HG03378 (cell line): ENCODE results near the gene CRY2.
A peak's percentile ranks its signal among the peaks of the same experiment; 100 is the strongest.

Experiments used
- ATAC-seq: cut with Tn5 transposase; IDR thresholded peaks from one replicate; pipeline ENCODE4 v1.9.1; 2021; ENCODE audit warnings: mild to moderate bottlenecking, moderate library complexity; ENCODE audit not compliant: unreplicated experiment

Gene CRY2

GRCh38 chr11:45847911-45848316, 639 bp downstream of the CRY2 start:
- ATAC-seq: peak; percentile 11

DNA sequence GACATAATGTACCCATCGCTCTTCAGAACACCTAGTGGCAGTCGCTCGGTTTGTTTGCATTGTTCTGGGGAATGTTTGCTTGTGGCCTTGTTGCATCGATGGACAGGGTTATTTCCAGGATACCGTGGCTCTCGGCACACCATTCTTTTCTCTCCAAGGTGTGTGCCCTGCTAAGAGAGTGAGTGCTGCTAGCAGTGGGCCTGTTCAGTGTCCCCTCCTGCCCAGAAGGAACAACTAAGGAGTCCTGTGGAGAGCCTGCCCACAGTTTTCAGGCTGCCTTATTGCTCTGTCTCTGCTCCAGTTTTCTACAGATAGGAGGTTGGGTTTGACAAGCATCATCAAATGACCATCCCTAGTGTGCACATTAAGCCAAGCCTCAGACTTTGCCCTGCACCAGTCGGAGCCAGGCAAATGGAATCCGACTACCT, 1.4 kb downstream of the CRY2 start:
- no peak for ATAC-seq

GRCh38 chr11:45850446-45850845, 3.2 kb downstream of the CRY2 start:
- no peak for ATAC-seq

GRCh38 chr11:45851228-45851627, 4.0 kb downstream of the CRY2 start:
- ATAC-seq: no peak

- ATAC-seq: no peak
These were observed 4.9 kb downstream of the CRY2 start for GRCh38 chr11:45852018-45852711.

GRCh38 chr11:45852712-45853101, 5.4 kb downstream of the CRY2 start:
- no peak for ATAC-seq

DNA sequence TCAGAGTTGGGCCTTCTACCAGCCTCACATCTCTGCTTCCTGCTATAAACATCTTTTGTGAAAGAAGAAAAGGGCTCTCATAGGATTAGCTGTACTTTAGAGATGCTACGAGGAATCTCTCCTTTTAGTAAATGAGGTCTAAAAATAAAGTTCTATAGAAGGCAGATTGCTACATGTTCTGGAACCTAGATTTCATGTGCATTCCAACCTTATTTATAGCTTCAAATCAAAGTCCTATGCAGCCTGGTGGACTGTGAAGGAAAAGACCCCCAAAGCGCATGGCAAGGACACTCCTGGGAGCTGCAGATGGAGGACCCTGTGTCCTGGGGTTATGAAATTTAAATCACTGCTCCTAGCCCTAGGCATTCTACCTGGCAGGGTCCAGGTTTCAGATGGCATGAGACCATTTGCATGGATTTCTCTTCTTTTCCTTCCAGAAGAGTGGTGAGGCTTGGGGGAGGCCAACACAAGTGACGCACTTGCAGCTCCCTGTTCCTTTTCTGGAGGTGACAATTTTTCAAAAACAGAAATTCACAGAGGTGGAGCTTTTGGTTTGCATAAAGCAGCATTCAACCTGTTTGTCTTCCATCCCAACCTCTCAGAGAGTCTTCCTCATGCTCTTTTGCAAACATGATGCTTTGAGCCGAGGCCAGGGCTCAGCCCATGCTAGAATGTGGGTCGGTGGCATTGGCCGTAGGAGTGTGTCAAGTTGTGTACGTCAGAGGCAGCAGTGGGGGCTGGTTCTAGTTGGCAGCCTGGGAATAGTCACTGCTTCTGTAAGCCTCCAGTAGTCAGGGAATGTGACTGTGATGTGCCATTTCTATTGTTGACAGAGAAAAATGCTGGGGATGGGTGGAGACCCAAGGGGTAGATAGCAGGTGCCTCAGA, 6.3 kb downstream of the CRY2 start:
- no peak for ATAC-seq

- ATAC-seq: no peak
These were observed 8.0 kb downstream of the CRY2 start for GRCh38 chr11:45855308-45855707.

DNA sequence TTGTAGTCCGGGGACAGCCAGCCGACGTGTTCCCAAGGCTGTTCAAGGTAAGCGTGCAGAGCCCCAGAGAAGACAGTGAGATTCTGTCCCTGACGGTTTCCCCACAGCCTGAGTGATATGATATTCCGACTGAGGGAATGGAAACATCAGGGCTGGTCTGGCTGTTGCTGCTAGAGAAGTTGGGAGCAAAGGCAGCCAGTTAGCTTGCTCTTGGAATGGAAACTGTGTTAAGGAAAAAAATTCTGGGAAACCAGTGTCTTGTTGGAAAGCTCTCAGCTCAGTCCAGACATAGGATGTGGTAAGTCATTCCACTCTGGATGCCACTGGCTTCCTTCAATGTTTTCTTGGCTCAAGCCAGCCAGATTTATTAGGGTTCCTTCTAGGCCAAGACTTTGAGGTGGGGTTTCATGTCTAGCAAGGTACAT, 8.8 kb downstream of the CRY2 start:
- no peak for ATAC-seq

GRCh38 chr11:45857961-45858474, 10.7 kb downstream of the CRY2 start:
- ATAC-seq: no peak

GRCh38 chr11:45858751-45859398, 11.6 kb downstream of the CRY2 start:
- no peak for ATAC-seq

DNA sequence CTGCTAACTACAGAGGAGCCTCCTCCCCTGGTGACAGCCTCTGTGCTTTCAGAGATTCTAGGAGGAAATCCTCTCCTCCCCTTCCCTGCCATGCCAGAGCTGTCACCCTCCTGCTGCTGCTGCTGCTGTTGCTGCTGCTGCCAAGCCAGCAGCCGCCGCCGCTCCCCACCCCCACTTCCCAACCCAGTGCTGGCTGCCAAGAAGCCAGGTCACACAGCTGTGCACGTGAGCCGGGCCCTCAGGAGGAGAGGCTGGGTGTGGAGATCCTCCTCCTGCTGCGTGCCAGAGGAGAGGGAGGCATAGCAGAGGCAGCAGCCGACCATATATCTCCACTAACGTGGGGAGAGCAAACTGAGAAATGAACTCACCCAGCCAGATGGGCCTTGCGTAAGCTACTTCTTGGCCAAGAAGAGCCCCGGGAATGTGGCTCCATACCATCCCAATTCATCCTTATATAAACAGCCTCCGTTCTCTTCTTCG, 12.4 kb downstream of the CRY2 start:
- ATAC-seq: no peak

- ATAC-seq: no peak
These were observed 13.1 kb downstream of the CRY2 start for GRCh38 chr11:45860348-45860747.

DNA sequence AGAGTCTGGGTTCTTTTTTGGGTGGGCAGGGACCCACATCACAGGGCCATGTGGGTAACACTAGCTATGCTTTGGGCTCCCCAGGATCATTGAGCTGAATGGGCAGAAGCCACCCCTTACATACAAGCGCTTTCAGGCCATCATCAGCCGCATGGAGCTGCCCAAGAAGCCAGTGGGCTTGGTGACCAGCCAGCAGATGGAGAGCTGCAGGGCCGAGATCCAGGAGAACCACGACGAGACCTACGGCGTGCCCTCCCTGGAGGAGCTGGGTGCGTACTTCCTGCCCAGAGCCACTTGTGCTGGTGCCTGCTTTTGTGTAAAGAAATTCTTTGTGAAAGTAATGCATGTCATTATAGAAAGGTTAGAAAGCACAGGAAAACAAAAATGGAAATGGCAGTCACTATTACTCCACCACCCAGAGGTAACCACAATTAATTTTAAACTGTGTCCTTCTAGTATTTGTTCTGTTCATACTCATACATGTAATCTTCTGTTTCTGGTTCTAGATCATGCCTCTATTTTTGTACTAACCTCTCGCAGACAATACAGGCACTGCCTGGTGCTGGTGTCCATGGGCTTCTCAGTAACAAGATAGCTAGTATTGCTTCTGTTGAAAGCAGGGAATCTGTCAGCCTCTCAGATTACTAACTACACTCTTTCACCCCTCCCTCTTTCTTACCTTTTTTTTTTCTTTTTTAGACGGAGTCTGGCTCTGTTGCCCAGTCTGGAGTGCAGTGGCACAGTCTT, 13.7 kb downstream of the CRY2 start:
- ATAC-seq: no peak

- no peak for ATAC-seq
These were observed 16.8 kb downstream of the CRY2 start for GRCh38 chr11:45864041-45864440.

DNA sequence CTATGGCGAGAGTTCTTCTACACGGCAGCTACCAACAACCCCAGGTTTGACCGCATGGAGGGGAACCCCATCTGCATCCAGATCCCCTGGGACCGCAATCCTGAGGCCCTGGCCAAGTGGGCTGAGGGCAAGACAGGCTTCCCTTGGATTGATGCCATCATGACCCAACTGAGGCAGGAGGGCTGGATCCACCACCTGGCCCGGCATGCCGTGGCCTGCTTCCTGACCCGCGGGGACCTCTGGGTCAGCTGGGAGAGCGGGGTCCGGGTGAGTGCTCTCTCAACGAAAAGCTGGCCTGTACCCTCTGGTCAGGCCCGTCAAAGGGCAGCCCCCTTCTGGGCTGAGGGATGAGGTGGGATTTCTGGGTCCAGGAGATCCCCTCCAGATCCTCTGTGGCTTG, 22.3 kb downstream of the CRY2 start:
- no peak for ATAC-seq

DNA sequence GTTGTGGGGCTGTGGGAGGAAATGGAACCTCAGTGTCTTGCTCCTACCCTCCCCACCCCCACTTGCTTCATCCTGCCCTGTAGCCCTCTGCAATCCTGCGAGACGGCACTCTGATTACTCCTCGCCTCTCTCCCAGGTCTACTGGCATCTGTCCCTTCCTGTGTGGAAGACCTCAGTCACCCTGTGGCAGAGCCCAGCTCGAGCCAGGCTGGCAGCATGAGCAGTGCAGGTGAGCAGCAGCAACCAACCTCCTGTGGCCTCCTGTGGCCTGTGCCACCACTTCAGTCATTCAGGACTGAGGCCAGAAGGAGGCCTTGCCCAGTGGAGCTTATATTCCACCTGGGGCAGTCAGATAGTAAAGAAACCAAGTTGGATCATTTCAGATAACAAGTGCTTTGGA, 23.4 kb downstream of the CRY2 start:
- no peak for ATAC-seq

- no peak for ATAC-seq
These were observed 24.4 kb downstream of the CRY2 start for GRCh38 chr11:45871638-45872037.

GRCh38 chr11:45872651-45873356, 25.5 kb downstream of the CRY2 start:
- no peak for ATAC-seq

DNA sequence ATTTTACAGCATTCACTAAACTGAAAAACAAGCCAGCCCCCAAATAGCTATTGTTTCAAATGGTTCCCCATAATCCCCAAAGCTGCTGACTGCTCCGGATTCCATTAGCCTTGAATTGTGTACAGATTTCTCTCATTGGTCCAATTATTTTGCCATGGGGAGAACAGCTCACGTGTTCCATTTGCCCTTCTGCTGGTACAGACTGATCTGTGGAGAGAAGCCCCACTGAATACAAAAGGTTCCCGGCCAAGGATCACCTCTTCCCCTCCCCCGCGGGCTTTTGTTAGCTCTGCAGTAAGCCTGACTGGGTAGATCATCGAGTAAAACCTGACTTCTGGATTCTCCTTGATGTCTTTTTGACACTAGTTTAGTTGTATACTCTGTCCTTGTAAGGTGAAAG, 29.1 kb downstream of the CRY2 start:
- ATAC-seq: no peak
